ENCODE results near the gene UBL4A.
A peak's percentile ranks its signal among the peaks of the same experiment; 100 is the strongest.
"Not testable (repeated sequence)": the region's sequence is repeated elsewhere in the genome, so short reads cannot be mapped to it uniquely, and the experiment has no call there.

UBL4A gene

DNA sequence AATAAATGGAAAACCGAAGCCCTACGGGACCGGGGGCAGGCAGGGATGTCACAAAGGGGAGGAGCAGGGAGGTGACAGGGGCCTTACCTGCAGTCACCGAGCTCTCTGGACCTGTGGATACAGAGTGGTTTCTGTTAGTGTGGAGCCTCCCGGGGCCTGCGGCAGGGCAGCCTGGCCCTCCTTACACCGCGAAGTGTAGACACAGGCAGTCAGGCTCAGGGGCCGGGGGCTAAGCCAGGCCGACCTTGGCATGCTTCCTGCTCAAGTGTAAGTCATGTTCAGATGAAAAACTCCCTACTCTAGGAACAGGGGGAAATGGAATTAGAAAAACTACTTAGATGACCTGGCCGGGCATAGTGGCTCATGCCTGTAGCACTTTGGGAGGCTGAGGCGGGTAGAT lies 25.3 kb upstream of the UBL4A start:
- DNase-seq (ENCODE audit: insufficient read length, low spot score) (no peak), FAIRE-seq (no peak)
- TF ChIP-seq POLR2A (IDR thresholded peaks at IDR 0.05; ENCODE audit: low read depth, low read length) (no peak), TAF1 (IDR thresholded peaks at IDR 0.05; ENCODE audit: low read depth, low read length) (no peak), SPI1 (IDR thresholded peaks at IDR 0.05; ENCODE audit: low read depth, low read length) (no peak)

DNA sequence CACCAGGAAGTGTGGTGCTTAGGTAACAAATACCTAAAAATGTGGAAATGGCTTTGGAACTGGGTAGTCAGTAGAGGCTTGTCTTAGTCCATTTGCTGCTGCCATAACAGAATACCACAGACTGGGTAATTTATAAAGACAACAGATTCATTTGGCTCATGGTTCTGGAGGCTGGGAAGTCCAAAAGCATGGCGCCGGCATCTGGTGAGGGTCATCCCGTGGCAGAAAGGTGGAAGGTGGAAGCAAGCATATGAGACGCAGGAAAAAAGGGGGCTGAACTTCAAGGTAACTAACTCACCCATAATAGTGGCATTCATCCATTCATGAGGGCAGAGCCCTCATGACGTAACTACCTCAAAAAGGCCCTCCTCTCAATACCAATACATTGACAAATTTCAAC lies 23.0 kb upstream of the UBL4A start:
- DNase-seq (ENCODE audit: insufficient read length, low spot score) (no peak), FAIRE-seq (no peak)
- no peak for TF ChIP-seq POU2F2 (IDR thresholded peaks at IDR 0.05; ENCODE audit: low read depth, low read length)
- TF ChIP-seq POLR2A (IDR thresholded peaks at IDR 0.05; ENCODE audit: low read depth, low read length) = no peak
- TF ChIP-seq SPI1 (IDR thresholded peaks at IDR 0.05; ENCODE audit: low read depth, low read length) = no peak
- TF ChIP-seq TAF1 (IDR thresholded peaks at IDR 0.05; ENCODE audit: low read depth, low read length) = no peak
- TF ChIP-seq POLR2AphosphoS5 (IDR thresholded peaks at IDR 0.05; ENCODE audit: low read depth, low read length) = no peak
- no peak for TF ChIP-seq PAX5 (IDR thresholded peaks at IDR 0.05; ENCODE audit: insufficient read depth, low read length, severe bottlenecking)

DNA sequence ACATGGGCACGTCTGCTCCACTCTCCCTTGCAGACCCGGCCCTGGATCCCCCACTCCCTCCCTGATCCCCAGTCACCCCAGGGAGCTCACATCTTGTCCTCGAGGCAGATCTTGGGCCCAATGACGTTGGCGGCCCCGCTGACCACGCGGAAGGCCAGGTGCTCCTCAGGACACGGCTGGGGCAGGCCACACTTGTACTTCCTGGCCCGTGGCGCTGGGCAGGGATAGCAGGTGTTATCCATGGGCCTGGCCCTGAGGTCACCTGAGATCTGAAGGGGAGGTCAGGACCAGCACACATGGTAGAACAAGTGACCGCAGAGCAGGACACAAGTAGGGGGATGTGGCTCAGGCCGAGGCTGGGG lies 21.9 kb upstream of the UBL4A start:
- DNase-seq (ENCODE audit: insufficient read length, low spot score) (no peak), FAIRE-seq (no peak)
- no peak for TF ChIP-seq POLR2AphosphoS5 (IDR thresholded peaks at IDR 0.05; ENCODE audit: low read depth, low read length)
- TF ChIP-seq SPI1 (IDR thresholded peaks at IDR 0.05; ENCODE audit: low read depth, low read length) = no peak
- TF ChIP-seq POLR2A (IDR thresholded peaks at IDR 0.05; ENCODE audit: low read depth, low read length) = no peak
- no peak for TF ChIP-seq PAX5 (IDR thresholded peaks at IDR 0.05; ENCODE audit: insufficient read depth, low read length, severe bottlenecking)
- TF ChIP-seq TAF1 (IDR thresholded peaks at IDR 0.05; ENCODE audit: low read depth, low read length) = no peak
- TF ChIP-seq POU2F2 (IDR thresholded peaks at IDR 0.05; ENCODE audit: low read depth, low read length) = no peak

DNA sequence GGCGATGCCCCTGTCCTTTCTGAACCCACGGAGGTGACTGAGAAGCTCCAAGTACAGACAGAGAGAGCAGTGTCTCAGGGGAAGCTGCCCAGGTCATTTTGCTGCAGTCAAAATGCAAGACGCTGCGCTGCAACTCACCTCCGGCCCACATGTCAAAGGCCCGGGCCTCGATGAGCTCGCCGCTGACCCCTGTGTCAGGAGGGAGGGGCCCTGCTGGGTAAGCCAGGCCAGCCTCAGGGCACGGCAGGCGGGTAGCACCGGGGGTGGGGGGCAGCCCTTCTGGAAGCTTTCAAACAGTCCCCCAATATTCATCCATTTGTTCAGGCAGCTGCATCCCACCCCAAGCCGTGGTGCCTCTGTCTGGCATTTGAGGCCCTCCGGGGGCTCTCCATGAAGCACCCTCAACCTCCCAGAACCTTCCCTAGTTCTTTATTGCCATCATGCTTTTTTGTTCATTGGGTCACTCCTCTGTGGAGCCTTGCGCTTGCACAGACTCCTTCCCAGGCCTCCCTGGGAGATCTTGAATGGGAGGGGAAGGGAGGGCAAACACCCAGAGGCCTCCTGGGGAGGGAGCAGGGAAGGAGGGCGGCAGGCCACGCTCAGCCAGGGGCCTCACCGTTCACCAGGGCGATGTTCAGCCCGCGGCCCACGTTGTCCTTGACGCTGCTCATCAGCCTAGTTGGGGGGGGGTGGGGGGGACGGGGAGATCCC lies 21.4 kb upstream of the UBL4A start:
- FAIRE-seq (no peak), DNase-seq (ENCODE audit: insufficient read length, low spot score) (no peak)
- no peak for TF ChIP-seq POLR2A (IDR thresholded peaks at IDR 0.05; ENCODE audit: low read depth, low read length)
- no peak for TF ChIP-seq POLR2AphosphoS5 (IDR thresholded peaks at IDR 0.05; ENCODE audit: low read depth, low read length)
- TF ChIP-seq SPI1 (IDR thresholded peaks at IDR 0.05; ENCODE audit: low read depth, low read length) = no peak
- no peak for TF ChIP-seq PAX5 (IDR thresholded peaks at IDR 0.05; ENCODE audit: insufficient read depth, low read length, severe bottlenecking)
- TF ChIP-seq POU2F2 (IDR thresholded peaks at IDR 0.05; ENCODE audit: low read depth, low read length) = no peak
- TF ChIP-seq TAF1 (IDR thresholded peaks at IDR 0.05; ENCODE audit: low read depth, low read length) = no peak

DNA sequence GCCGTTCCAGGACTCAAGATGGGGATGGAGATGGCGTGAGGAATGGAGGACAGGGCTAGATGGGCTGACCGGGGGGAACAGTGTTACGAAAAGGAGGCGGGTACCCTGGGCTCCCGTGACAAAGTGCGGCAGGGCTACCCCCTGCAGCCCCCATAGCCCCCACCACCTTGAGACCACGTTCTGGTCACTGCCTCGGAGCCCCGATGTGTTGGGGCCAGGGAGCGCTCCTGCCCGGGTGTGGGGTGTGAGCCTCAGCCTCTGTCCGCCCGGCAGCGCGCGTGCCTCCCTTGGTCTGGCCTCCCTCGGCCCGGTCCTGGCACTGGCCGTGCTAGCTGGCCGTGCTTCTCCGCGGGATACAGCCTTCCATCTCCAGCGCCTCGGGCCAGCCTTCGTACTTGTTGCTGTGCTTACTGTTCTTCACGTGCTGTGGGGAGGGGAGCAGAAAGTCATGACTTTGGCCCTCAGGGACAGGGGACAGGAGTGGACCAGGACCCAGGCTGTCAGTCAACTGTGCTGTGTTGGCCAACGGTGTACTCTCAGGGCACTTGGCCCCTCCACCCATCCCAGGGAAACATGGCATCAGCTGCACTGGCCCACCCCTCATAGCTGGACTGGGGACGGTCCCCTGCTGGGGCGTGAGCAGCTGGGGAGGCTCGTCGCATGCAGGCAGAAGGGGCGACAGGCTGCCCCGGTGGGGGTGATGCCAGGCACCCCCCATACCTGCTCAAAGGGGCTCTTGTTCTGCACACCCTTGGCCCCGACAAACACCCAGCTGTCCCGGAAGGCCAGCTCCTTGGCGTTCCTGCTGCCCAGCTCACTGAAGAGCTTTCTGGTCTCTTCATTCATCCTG lies 20.3 kb upstream of the UBL4A start:
- DNase-seq (ENCODE audit: insufficient read length, low spot score) = no peak
- FAIRE-seq = no peak
- TF ChIP-seq SPI1 (IDR thresholded peaks at IDR 0.05; ENCODE audit: low read depth, low read length) = no peak
- TF ChIP-seq TAF1 (IDR thresholded peaks at IDR 0.05; ENCODE audit: low read depth, low read length) = no peak
- no peak for TF ChIP-seq POLR2A (IDR thresholded peaks at IDR 0.05; ENCODE audit: low read depth, low read length)
- no peak for TF ChIP-seq POU2F2 (IDR thresholded peaks at IDR 0.05; ENCODE audit: low read depth, low read length)
- no peak for TF ChIP-seq PAX5 (IDR thresholded peaks at IDR 0.05; ENCODE audit: insufficient read depth, low read length, severe bottlenecking)
- no peak for TF ChIP-seq POLR2AphosphoS5 (IDR thresholded peaks at IDR 0.05; ENCODE audit: low read depth, low read length)

DNA sequence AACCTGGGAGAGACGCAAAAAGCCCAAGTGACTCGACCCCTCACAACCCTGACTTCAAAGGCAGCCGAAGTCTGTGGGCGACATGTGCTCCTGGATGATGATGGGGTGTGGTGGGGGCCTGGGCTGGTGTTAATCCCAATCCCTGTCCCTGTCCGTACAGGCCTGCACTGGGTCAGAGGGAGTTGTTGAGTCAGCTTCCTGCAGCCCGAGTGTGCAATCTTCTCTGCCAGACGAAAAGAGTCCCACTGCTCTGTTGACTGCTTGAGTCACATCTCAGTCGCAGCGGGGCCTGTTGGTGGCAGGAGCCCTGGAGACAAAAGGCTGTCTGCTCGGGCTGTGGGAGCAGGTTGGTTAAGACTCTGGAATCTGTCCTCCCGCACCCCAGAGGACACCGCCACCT lies 19.3 kb upstream of the UBL4A start:
- no peak for FAIRE-seq
- TF ChIP-seq TAF1 (IDR thresholded peaks at IDR 0.05; ENCODE audit: low read depth, low read length) = no peak
- TF ChIP-seq SPI1 (IDR thresholded peaks at IDR 0.05; ENCODE audit: low read depth, low read length) = no peak
- TF ChIP-seq POLR2AphosphoS5 (IDR thresholded peaks at IDR 0.05; ENCODE audit: low read depth, low read length) = no peak
- TF ChIP-seq POLR2A (IDR thresholded peaks at IDR 0.05; ENCODE audit: low read depth, low read length) = no peak
- no peak for TF ChIP-seq PAX5 (IDR thresholded peaks at IDR 0.05; ENCODE audit: insufficient read depth, low read length, severe bottlenecking)
- no peak for TF ChIP-seq POU2F2 (IDR thresholded peaks at IDR 0.05; ENCODE audit: low read depth, low read length)
- no peak for DNase-seq (ENCODE audit: insufficient read length, low spot score)

DNA sequence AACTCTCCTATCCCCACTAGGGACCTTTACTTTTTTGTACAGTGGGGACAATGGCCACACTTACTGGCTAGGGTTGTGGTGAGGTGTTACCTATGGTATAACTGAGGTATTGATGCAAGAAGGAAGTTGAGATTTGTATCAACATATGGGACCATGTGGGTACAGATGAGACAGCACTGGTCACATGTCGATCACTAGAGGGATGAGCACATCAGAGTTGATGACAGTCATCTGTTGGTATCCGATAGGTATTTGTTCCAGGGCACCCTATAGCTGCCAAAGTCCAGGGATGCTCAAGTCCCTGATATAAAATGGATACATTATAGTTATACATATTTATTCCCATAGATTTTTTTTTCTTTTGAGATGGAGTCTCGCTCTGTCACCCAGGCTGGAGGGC lies 16.6 kb upstream of the UBL4A start:
- no peak for TF ChIP-seq POLR2AphosphoS5 (IDR thresholded peaks at IDR 0.05; ENCODE audit: low read depth, low read length)
- TF ChIP-seq PAX5 (IDR thresholded peaks at IDR 0.05; ENCODE audit: insufficient read depth, low read length, severe bottlenecking) = no peak
- no peak for TF ChIP-seq POLR2A (IDR thresholded peaks at IDR 0.05; ENCODE audit: low read depth, low read length)
- TF ChIP-seq POU2F2 (IDR thresholded peaks at IDR 0.05; ENCODE audit: low read depth, low read length) = no peak
- TF ChIP-seq TAF1 (IDR thresholded peaks at IDR 0.05; ENCODE audit: low read depth, low read length) = no peak
- TF ChIP-seq SPI1 (IDR thresholded peaks at IDR 0.05; ENCODE audit: low read depth, low read length) = no peak
- DNase-seq (ENCODE audit: insufficient read length, low spot score) (no peak), FAIRE-seq (no peak)

DNA sequence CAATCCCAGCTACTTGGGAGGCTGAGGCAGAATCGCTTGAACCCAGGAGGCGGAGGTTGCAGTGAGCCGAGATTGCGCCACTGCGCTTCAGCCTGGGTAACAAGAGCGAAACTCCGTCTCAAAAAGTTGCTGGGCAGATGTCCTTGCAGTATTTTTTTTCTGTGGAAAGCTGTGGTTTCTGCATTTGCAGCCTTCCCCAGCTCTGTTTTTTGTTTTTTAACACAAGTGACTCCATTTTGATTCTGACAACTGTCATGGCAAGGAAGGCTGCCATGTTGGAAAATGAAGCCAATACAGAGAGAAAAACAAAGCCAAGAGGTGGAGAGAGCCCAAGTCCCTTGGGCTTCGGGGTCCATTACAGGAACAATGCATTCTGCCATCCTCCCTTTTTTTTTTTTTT lies 15.7 kb upstream of the UBL4A start:
- TF ChIP-seq POU2F2 (IDR thresholded peaks at IDR 0.05; ENCODE audit: low read depth, low read length) = no peak
- TF ChIP-seq POLR2A (IDR thresholded peaks at IDR 0.05; ENCODE audit: low read depth, low read length) = no peak
- no peak for TF ChIP-seq PAX5 (IDR thresholded peaks at IDR 0.05; ENCODE audit: insufficient read depth, low read length, severe bottlenecking)
- FAIRE-seq = no peak
- DNase-seq (ENCODE audit: insufficient read length, low spot score) = no peak

DNA sequence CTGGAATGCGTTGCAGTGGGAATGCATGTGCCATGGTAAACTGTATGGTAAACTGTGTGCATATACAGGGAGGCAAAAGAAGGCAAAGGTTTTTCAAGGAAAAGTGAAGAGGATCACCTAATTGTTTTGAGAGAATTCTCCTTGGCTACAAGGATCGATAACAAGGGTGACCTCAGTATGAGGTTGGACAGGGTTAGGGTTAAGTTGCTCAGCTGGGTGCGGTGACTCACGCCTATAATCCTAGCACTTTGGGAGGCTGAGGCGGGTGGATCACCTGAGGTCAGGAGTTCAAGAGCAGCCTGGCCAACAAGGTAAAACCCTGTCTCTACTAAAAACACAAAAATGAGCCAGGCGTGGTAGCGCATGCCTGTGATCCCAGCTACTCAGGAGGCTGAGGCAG lies 15.0 kb upstream of the UBL4A start:
- not testable (repeated sequence) for DNase-seq (ENCODE audit: insufficient read length, low spot score); FAIRE-seq

DNA sequence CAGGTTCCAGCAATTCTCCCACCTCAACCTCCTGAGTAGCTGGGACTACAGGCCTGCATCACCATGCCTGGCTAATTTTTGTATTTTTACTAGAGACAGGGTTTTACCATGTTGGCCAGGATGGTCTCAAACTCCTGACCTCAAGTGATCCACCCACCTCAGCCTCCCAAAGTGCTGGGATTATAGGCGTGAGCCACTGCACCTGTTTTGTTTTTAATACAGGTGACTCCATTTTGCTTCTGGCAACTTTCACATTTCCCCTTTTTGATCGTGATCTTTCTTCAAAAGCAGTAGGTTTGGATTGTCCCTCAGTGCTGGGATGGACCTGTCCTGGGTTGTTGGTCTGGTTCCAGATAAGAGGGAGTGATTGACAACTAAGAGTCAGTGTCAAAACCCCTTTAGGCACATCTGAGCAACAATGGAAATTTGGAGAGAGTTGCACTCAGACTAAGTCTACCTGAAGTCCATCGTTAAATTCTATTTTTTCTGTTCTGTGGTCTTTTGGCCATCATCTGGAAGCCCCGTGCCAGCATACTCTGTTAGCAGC lies 10.2 kb upstream of the UBL4A start:
- DNase-seq (ENCODE audit: insufficient read length, low spot score); FAIRE-seq: not testable (repeated sequence)
- TF ChIP-seq SPI1 (IDR thresholded peaks at IDR 0.05; ENCODE audit: low read depth, low read length) = peak; percentile 42
